Right atrium auricular region (tissue), 2 donors: ENCODE measurements around the gene RAP1GAP. TPM values are rescaled to one million over a fixed set of nuclear protein-coding genes. Genes with fewer than 3 reads are reported as not detected.
"Not testable (repeated sequence)": the region's sequence is repeated elsewhere in the genome, so short reads cannot be mapped to it uniquely, and the experiment has no call there.

Source experiments
- DNase-seq: peaks from one replicate; pipeline ENCODE4 v3.0.0-alpha.2; 2019; ENCODE audit warnings: low spot score
- H3K27ac ChIP-seq, 2 donors: fragments of 200-600 bp; sonication (generic); 1 replicate in 1 of 2; 2 replicates in 1 of 2; pipeline ENCODE4 v1.5.1; 2016 to 2019
- H3K27me3 ChIP-seq, 2 donors: fragments of 200-600 bp; sonication (generic); one replicate each; pipeline versions ENCODE4 v1.5.1 to v1.6.0; 2017 to 2019
- H3K36me3 ChIP-seq: fragments of 200-600 bp; sonication (generic); one replicate; pipeline ENCODE4 v1.5.1; 2016
- H3K4me1 ChIP-seq, 2 donors: fragments of 200-600 bp; sonication (generic); one replicate each; pipeline versions ENCODE4 v1.5.1 to v1.6.0; 2017 to 2019
- H3K4me3 ChIP-seq, 2 donors: fragments of 200-600 bp; sonication (generic); 1 replicate in 1 of 2; 2 replicates in 1 of 2; pipeline ENCODE4 v1.5.1; 2017 to 2019; ENCODE audit warnings: mild to moderate bottlenecking in 1 of 2, moderate library complexity in 1 of 2
- H3K9me3 ChIP-seq, 2 donors: fragments of 200-600 bp; sonication (generic); one replicate each; pipeline ENCODE4 v1.5.1; 2019
- total RNA-seq, 2 donors: library from RNA; depleted of rRNA; stranded (reverse); fragments of >200 nt; gene quantifications; one replicate each; pipeline ENCODE4 v1.1.0, GENCODE V29; 2016
- TF ChIP-seq, protein P1 (sequence below), 2 donors: fragments of 200-600 bp; sonication (generic); IDR thresholded peaks; one replicate each; pipeline ENCODE4 v1.5.1; 2019; ENCODE audit warnings: antibody characterized with exemption in 2 of 2

RAP1GAP gene
- total RNA-seq, 2 donors from 2014 or later, result 4.0 to 8.4 TPM

DNA sequence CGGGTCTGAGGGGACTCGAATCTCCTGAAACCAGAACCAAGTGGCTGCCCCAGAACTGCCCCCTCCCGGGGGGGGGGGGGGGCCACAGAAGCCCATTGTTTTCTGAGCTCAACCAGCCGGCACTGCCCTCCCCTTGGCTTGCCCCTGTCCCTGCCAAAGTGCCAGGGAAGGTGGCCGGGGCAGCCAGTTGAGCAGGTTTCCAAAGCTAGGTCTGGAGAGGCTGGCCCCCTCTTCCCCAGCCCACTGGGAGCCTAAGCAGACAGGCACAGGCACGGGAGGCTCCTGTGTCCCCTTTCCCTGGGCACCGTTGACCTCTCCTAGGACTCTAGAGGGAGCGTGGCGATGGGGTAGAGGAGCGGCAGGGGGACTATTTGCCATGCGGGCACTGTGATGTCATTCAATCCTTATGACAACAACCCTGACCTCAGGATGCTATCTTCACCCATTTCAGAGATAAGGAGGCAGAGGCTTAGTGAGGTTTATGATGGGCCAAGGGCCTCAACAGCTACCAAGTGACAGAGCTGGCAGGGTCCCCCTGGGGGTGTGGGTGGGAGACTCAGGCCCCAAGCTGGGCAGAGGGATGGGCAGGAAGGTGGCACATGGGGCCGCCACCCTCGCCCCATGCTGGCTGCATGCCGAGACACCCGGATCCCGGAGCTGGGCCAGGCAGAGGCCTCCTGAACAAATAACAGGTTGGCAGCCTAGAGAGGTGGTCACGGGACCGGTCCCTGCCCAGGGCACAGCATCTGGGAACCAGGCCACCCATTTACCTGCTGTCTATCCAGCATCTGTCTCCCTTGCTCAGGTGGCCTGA is 35.0 kb downstream of the RAP1GAP start:
- Histone ChIP-seq H3K27ac (no peak overlapping the region), H3K36me3 (no peaks in the 10 kb centered on the region), H3K4me3 (no peak overlapping the region), H3K27me3 (no peaks in the 10 kb centered on the region), H3K9me3 (no peaks in the 10 kb centered on the region), H3K4me1 (peaks cover 0 to 4% of the 10 kb centered on the region in 2 donors)
- TF ChIP-seq, protein P1, sequence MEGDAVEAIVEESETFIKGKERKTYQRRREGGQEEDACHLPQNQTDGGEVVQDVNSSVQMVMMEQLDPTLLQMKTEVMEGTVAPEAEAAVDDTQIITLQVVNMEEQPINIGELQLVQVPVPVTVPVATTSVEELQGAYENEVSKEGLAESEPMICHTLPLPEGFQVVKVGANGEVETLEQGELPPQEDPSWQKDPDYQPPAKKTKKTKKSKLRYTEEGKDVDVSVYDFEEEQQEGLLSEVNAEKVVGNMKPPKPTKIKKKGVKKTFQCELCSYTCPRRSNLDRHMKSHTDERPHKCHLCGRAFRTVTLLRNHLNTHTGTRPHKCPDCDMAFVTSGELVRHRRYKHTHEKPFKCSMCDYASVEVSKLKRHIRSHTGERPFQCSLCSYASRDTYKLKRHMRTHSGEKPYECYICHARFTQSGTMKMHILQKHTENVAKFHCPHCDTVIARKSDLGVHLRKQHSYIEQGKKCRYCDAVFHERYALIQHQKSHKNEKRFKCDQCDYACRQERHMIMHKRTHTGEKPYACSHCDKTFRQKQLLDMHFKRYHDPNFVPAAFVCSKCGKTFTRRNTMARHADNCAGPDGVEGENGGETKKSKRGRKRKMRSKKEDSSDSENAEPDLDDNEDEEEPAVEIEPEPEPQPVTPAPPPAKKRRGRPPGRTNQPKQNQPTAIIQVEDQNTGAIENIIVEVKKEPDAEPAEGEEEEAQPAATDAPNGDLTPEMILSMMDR (IDR thresholded peaks at IDR 0.05), result no peak
- no peak for DNase-seq

DNA sequence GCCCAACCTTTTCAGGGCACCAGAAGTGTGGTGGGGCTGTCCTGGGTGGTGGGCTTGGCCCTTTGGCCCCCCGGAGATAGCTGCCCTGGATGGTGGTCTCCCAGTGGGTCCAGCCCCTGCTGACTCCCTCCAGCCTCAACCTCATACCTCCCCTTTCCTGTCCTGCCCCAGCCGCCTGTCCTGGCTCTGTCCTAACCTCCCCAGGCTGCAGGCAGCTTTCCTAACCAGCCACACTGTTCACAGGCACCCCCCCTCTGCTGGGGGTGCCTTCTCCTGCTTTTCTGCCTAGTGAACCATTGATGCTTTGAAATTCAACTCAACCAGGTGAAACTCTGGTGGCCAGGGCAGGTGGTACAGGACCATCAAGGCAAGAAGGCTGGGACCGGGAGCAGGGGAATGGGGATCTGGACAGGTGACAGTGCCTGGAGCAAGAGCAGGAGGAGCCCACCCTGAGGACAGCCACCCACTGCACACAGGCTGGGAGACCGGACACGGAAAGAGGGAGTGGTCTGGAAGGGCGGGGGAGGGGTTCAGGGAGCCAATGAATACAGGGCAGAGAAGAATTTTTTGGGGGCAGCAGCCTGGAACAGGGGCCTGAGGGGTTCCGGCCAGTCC is 35.9 kb downstream of the RAP1GAP start:
- no peaks in the 10 kb centered on the region for H3K4me1 ChIP-seq
- no peak for DNase-seq
- TF ChIP-seq, protein P1 (IDR thresholded peaks at IDR 0.05), result no peak
- H3K9me3 ChIP-seq, result no peaks in the 10 kb centered on the region
- H3K36me3 ChIP-seq, result no peaks in the 10 kb centered on the region
- H3K4me3 ChIP-seq, result no peak overlapping the region
- H3K27me3 ChIP-seq, result no peaks in the 10 kb centered on the region
- H3K27ac ChIP-seq, result no peak overlapping the region

DNA sequence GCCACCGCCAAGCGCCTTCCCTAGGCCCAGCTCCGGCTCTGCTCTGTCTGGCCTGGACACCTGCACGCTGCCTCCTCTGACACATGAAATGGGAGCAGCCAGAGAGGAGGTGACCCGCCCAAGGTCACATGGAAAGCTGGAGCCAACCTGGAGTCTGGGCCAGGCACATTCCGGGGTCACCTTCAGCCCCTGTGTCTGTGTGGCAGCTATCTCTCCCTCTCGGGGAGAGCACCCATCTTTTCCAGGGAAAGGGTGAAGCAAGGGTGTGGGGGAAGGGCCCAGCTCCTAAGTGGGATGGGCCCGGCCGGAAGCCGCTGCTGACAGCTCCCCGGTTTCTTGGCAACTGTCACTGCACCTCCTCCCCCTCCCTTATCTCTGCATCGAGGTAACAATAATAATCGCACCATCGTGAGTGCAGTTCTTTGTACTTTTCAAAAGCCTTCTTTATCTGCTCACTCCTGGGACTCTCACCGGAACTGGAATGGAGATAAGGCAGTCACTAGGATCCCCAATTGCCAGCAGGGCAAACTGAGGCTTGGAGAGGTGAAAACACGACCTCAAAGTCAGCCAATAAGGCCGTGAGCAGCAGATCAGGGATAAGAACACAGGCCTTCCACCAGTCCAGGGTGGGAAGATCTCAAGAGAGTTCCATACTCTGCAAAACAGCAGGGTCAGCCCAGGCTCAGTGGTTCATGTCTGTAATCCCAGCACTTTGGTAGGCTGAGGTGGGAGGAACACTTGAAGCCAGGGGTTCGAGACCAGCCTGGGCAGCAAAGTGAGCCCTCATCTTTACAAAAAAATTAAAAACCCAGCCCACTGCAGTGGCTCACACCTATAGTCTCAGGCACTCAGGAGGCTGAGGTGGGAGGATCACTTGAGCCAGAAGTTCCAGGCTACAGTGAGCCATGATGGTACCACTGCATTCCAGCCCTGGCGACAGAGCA is 36.9 kb downstream of the RAP1GAP start:
- H3K27me3 ChIP-seq, result no peaks in the 10 kb centered on the region
- no peak overlapping the region for H3K4me3 ChIP-seq
- TF ChIP-seq, protein P1 (IDR thresholded peaks at IDR 0.05), result no peak

DNA sequence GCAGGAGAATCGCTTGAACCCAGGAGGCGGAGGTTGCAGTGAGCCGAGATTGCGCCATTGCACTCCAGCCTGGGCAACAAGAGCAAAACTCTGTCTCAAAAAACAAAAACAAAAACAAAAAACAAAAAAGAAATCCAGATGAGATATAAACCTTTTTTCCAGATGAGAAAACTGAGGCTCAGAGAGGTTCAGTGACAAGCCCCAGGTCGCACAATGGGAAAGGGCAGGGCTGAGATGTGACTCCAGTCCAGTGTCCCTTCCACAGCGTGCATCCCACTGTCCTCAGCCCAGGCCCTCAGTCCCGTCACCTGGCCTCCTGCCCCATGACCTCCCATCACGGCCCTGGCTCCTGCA is 37.6 kb downstream of the RAP1GAP start:
- not testable (repeated sequence) for H3K9me3 ChIP-seq, DNase-seq, H3K27me3 ChIP-seq, H3K27ac ChIP-seq, H3K4me3 ChIP-seq, H3K4me1 ChIP-seq, H3K36me3 ChIP-seq

More for the DNA sequence above, 36.9 kb downstream of the RAP1GAP start:
- Histone ChIP-seq H3K9me3 (no peaks in the 10 kb centered on the region), H3K4me1 (no peaks in the 10 kb centered on the region), H3K27ac (no peak overlapping the region), H3K36me3 (no peaks in the 10 kb centered on the region)
- no peak for DNase-seq

DNA sequence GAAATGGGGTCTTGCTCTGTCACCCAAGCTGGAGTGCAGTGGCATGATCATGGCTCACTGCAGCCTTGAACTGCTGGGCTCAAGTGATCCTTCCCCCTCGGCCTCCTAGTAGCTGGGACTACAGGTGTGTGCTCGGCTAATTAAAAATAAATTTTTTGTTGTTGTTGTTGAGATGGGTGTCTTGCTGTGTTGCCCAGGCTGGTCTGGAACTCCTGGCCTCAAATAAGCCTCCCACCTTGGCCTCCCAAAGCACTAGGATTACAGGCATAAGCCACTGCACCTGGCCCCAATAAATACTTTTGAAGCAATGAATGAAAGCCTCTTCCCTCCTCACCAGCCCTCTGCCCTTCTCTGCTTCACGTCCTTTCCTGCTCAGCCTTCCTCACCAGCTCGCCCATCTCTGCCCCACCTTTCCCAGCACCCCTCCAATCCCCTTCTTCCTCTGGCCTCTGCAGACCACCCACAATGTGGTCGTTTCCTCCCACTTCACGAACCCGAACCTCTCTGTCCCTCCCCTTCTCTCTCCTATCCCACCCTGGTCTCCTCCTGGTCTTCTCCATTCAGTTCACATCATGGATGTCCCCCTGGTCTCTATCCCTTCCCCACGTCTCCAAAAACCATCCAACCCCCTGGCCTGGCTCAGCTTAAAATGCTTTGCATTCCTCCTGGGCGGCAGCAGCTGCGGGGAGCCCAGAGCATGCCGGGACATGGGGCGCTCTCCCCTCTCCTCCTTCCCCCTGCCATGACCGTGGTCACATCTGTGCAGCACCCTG is 38.4 kb downstream of the RAP1GAP start:
- no peak for DNase-seq
- TF ChIP-seq, protein P1 (IDR thresholded peaks at IDR 0.05), result no peak
- Histone ChIP-seq H3K4me1 (no peaks in the 10 kb centered on the region), H3K4me3 (no peak overlapping the region), H3K36me3 (no peaks in the 10 kb centered on the region), H3K27ac (no peak overlapping the region), H3K9me3 (no peaks in the 10 kb centered on the region), H3K27me3 (no peaks in the 10 kb centered on the region)
